Bone marrow (tissue), 2 donors: ENCODE data around the gene FSTL5.

Experiments used
- DNase-seq, 2 donors: peaks; one replicate each; lab custom pipeline; 2025; lab: John Stamatoyannopoulos, UW

The FSTL5 gene

GRCh38 chr4:161336016-161336530 is 827.7 kb downstream of the FSTL5 start:
- no peak for DNase-seq
